Esophagus muscularis mucosa (tissue), 4 donors: ENCODE measurements around the gene PARD3B.

Source experiments
- EP300 ChIP-seq: sonication (generic); formaldehyde crosslinking; IDR thresholded peaks from one replicate; pipeline ENCODE4 v1.6.1; 2017; ENCODE audit warnings: antibody characterized with exemption
- POLR2AphosphoS5 ChIP-seq, 2 donors: sonication (generic); formaldehyde crosslinking; IDR thresholded peaks; one replicate each; pipeline ENCODE4 v1.6.1; 2017; ENCODE audit warnings: antibody characterized with exemption in 2 of 2
- TF ChIP-seq, protein P1 (sequence below), 3 experiments: fragments of 200-600 bp in 2 of 3; fragments of 450-650 bp in 1 of 3; sonication (generic) in 2 of 3; IDR thresholded peaks; one replicate each; pipeline ENCODE4 v1.5.1; 2017 to 2019; ENCODE audit warnings: antibody characterized with exemption in 3 of 3, mild to moderate bottlenecking in 2 of 3, moderate library complexity in 1 of 3

DNA sequence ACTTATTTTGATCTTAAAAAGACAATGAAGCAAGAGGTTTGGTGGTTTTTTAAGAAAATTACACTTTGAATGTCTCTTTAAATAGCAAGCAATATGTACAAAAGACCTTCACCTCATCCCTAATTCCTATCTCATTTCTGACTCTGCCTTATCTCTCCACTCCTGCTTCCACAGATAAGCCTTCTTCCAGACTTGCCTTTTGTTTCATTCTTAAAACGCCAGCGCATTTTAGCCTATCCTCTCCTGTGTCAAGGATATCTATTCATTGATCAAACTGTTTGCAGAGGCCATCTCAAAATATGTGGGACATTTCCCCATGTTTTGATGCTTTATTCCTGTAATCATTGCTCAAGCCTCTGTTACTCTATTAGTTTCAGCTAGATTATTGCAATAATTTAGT lies 562.5 kb downstream of the PARD3B start:
- TF ChIP-seq, protein P1, sequence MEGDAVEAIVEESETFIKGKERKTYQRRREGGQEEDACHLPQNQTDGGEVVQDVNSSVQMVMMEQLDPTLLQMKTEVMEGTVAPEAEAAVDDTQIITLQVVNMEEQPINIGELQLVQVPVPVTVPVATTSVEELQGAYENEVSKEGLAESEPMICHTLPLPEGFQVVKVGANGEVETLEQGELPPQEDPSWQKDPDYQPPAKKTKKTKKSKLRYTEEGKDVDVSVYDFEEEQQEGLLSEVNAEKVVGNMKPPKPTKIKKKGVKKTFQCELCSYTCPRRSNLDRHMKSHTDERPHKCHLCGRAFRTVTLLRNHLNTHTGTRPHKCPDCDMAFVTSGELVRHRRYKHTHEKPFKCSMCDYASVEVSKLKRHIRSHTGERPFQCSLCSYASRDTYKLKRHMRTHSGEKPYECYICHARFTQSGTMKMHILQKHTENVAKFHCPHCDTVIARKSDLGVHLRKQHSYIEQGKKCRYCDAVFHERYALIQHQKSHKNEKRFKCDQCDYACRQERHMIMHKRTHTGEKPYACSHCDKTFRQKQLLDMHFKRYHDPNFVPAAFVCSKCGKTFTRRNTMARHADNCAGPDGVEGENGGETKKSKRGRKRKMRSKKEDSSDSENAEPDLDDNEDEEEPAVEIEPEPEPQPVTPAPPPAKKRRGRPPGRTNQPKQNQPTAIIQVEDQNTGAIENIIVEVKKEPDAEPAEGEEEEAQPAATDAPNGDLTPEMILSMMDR (IDR thresholded peaks at IDR 0.05), result no peak
- TF ChIP-seq EP300, result no peak
- TF ChIP-seq POLR2AphosphoS5 (IDR thresholded peaks at IDR 0.05), result no peak
